ENCODE measurements around the gene SURF4.

DNA sequence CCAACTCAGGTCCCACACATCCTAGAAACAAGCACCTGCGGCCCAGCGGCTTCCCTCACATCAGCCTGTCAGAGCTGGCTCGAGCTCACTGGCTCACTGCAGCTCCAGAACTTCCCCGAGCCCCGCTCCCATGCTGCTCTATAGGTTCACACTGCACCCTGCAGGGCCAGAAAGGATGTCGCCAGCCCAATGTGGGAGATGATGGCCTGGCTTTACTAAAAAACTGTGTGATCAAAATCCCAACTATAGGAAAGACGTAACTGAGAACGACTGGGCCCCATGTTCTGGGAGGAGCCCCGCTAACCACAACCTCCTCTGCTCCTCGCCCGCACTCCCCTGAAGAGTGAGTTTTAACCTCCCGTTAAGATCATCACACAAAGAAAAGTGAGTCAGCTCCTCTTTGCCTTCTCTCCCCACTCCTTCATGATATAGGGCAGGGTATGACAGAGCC, 4.6 kb downstream of the SURF4 start:
- TF ChIP-seq TEAD4 (IDR thresholded peaks at IDR 0.05) = no peak
- TF ChIP-seq, protein P1, sequence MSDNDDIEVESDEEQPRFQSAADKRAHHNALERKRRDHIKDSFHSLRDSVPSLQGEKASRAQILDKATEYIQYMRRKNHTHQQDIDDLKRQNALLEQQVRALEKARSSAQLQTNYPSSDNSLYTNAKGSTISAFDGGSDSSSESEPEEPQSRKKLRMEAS (IDR thresholded peaks at IDR 0.05) = no peak
- TF ChIP-seq ZBTB7A (IDR thresholded peaks at IDR 0.05; ENCODE audit: low read depth) = no peak
- no peak for TF ChIP-seq CREB1 (IDR thresholded peaks at IDR 0.05; ENCODE audit: low read depth)
- no peak for TF ChIP-seq EGR1 (IDR thresholded peaks at IDR 0.05)
- no peak for TF ChIP-seq RAD21 (IDR thresholded peaks at IDR 0.05; ENCODE audit: low read depth)
- TF ChIP-seq, protein P2, sequence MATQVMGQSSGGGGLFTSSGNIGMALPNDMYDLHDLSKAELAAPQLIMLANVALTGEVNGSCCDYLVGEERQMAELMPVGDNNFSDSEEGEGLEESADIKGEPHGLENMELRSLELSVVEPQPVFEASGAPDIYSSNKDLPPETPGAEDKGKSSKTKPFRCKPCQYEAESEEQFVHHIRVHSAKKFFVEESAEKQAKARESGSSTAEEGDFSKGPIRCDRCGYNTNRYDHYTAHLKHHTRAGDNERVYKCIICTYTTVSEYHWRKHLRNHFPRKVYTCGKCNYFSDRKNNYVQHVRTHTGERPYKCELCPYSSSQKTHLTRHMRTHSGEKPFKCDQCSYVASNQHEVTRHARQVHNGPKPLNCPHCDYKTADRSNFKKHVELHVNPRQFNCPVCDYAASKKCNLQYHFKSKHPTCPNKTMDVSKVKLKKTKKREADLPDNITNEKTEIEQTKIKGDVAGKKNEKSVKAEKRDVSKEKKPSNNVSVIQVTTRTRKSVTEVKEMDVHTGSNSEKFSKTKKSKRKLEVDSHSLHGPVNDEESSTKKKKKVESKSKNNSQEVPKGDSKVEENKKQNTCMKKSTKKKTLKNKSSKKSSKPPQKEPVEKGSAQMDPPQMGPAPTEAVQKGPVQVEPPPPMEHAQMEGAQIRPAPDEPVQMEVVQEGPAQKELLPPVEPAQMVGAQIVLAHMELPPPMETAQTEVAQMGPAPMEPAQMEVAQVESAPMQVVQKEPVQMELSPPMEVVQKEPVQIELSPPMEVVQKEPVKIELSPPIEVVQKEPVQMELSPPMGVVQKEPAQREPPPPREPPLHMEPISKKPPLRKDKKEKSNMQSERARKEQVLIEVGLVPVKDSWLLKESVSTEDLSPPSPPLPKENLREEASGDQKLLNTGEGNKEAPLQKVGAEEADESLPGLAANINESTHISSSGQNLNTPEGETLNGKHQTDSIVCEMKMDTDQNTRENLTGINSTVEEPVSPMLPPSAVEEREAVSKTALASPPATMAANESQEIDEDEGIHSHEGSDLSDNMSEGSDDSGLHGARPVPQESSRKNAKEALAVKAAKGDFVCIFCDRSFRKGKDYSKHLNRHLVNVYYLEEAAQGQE (IDR thresholded peaks at IDR 0.05; ENCODE audit: low read depth) = no peak
- TF ChIP-seq FOXM1 (IDR thresholded peaks at IDR 0.05; ENCODE audit: borderline replicate concordance, low read depth) = no peak
- no peak for TF ChIP-seq CEBPB (IDR thresholded peaks at IDR 0.05)
- TF ChIP-seq NFIC (IDR thresholded peaks at IDR 0.05) = no peak
- TF ChIP-seq TCF12 (IDR thresholded peaks at IDR 0.05; ENCODE audit: low read depth) = no peak
- TF ChIP-seq YY1 (IDR thresholded peaks at IDR 0.05; ENCODE audit: low read depth) = no peak
- TF ChIP-seq EP300 (IDR thresholded peaks at IDR 0.05; ENCODE audit: borderline replicate concordance) = no peak
- TF ChIP-seq, protein P3, sequence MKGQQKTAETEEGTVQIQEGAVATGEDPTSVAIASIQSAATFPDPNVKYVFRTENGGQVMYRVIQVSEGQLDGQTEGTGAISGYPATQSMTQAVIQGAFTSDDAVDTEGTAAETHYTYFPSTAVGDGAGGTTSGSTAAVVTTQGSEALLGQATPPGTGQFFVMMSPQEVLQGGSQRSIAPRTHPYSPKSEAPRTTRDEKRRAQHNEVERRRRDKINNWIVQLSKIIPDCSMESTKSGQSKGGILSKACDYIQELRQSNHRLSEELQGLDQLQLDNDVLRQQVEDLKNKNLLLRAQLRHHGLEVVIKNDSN (IDR thresholded peaks at IDR 0.05) = no peak

Measured in Ishikawa (cell line).